ENCODE measurements around the gene ABCB8. TPM values are rescaled to one million over a fixed set of nuclear protein-coding genes. Genes with fewer than 3 reads are reported as not detected.

ABCB8 gene
- total RNA-seq, 1 donor from 2014 or later = 40.6 TPM

GRCh38 chr7:151028948-151029501 lies 775 bp downstream of the ABCB8 start:
- intact Hi-C loops (cut with DNase I) = no loop called here
- Histone ChIP-seq H3K9me3 (no peaks in the 10 kb centered on the region), H3K27me3 (no peaks in the 10 kb centered on the region), H3K36me3 (no peaks in the 10 kb centered on the region), H3K4me1 (peaks cover 11% of the 10 kb centered on the region), H3K4me3 (peak overlapping the region; percentile 73), H3K27ac (peak overlapping the region; percentile 90)
- ATAC-seq = no peak
- no peak for TF ChIP-seq CTCF (IDR thresholded peaks at IDR 0.05)
- DNase-seq = no peak

GRCh38 chr7:151031011-151031410 lies 2.8 kb downstream of the ABCB8 start:
- DNase-seq (no peak), ATAC-seq (no peak)
- TF ChIP-seq CTCF (IDR thresholded peaks at IDR 0.05) = no peak
- H3K27me3 ChIP-seq = no peaks in the 10 kb centered on the region
- H3K4me1 ChIP-seq = peaks cover 11% of the 10 kb centered on the region
- no peaks in the 10 kb centered on the region for H3K9me3 ChIP-seq
- intact Hi-C loops (cut with DNase I) = loop anchor here (10.0 kb wide), 1 partner anchor 84 kb away; no protein-coding TSS in a partner anchor
- H3K4me3 ChIP-seq = no peak overlapping the region
- H3K36me3 ChIP-seq = peaks cover 17% of the 10 kb centered on the region
- no peak overlapping the region for H3K27ac ChIP-seq

GRCh38 chr7:151032936-151033863 lies 5.0 kb downstream of the ABCB8 start:
- DNase-seq = no peak

GRCh38 chr7:151033864-151034249 lies 5.6 kb downstream of the ABCB8 start:
- Histone ChIP-seq H3K4me3 (no peak overlapping the region), H3K9me3 (no peaks in the 10 kb centered on the region), H3K27ac (no peak overlapping the region), H3K36me3 (peaks cover 29% of the 10 kb centered on the region), H3K4me1 (peaks cover 14% of the 10 kb centered on the region), H3K27me3 (no peaks in the 10 kb centered on the region)
- no peak for DNase-seq
- ATAC-seq = no peak
- no peak for TF ChIP-seq CTCF (IDR thresholded peaks at IDR 0.05)
- intact Hi-C loops (cut with DNase I) = loop anchor here (10.0 kb wide), 1 partner anchor 81 kb away; no protein-coding TSS in a partner anchor

More at GRCh38 chr7:151032936-151033863, 5.0 kb downstream of the ABCB8 start:
- TF ChIP-seq CTCF (IDR thresholded peaks at IDR 0.05) = no peak
- Histone ChIP-seq H3K4me3 (no peak overlapping the region), H3K4me1 (peaks cover 11% of the 10 kb centered on the region), H3K9me3 (no peaks in the 10 kb centered on the region), H3K27ac (no peak overlapping the region), H3K27me3 (no peaks in the 10 kb centered on the region), H3K36me3 (peaks cover 29% of the 10 kb centered on the region)
- peak; percentile 2 for ATAC-seq
- intact Hi-C loops (cut with DNase I) = loop anchor here (10.0 kb wide), 1 partner anchor 82 kb away; no protein-coding TSS in a partner anchor

GRCh38 chr7:151034312-151035025 lies 6.2 kb downstream of the ABCB8 start:
- Histone ChIP-seq H3K9me3 (no peaks in the 10 kb centered on the region), H3K27ac (no peak overlapping the region), H3K36me3 (peaks cover 29% of the 10 kb centered on the region), H3K4me1 (peaks cover 15% of the 10 kb centered on the region), H3K27me3 (no peaks in the 10 kb centered on the region), H3K4me3 (no peak overlapping the region)
- no peak for TF ChIP-seq CTCF (IDR thresholded peaks at IDR 0.05)
- DNase-seq (no peak), ATAC-seq (no peak)
- intact Hi-C loops (cut with DNase I) = loop anchor here (10.0 kb wide), 1 partner anchor 80 kb away; no protein-coding TSS in a partner anchor
